Measurements from ENCODE around the gene CABLES1.

CABLES1 gene

DNA sequence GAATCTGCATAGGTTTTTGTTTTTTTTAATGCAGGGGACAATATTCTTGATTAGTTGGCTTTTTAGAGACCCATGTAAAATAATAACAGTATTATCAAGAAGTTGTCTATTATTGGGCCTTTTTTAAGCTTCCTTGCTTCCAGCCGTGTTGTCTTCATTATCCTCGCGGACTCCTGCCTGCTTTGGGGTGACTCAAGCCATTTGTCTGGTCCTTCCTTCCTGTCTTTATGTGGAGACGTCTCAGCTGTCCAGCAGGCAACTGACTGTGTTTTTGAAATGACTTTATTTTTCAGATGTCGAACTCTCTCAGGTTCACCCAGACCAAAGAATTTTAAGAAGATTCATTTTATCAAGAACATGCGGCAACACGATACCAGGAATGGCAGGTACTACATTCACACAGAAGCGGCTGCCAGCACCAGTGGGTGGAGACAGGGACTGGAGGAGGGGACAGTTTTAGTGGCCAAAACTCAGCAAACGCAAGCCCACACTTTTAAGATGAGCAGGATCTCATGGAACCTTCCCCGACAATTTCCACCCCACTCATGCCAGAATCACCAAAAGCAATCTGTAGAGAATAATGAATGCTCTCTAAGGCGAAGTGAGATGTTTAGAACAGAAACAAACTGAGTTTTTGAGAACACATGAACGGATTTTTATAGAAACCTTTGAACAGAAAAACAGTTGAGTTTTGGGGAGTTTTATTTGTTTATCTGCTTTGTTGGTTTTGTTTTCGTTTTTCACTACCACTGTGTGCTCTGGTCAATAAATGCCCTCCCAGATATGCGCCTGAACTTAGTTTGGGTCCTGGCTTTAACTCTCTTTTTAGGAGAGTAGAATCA, 59.1 kb downstream of the CABLES1 start:
- no peak for DNase-seq (ENCODE audit: low read depth in 2 of 2)

DNA sequence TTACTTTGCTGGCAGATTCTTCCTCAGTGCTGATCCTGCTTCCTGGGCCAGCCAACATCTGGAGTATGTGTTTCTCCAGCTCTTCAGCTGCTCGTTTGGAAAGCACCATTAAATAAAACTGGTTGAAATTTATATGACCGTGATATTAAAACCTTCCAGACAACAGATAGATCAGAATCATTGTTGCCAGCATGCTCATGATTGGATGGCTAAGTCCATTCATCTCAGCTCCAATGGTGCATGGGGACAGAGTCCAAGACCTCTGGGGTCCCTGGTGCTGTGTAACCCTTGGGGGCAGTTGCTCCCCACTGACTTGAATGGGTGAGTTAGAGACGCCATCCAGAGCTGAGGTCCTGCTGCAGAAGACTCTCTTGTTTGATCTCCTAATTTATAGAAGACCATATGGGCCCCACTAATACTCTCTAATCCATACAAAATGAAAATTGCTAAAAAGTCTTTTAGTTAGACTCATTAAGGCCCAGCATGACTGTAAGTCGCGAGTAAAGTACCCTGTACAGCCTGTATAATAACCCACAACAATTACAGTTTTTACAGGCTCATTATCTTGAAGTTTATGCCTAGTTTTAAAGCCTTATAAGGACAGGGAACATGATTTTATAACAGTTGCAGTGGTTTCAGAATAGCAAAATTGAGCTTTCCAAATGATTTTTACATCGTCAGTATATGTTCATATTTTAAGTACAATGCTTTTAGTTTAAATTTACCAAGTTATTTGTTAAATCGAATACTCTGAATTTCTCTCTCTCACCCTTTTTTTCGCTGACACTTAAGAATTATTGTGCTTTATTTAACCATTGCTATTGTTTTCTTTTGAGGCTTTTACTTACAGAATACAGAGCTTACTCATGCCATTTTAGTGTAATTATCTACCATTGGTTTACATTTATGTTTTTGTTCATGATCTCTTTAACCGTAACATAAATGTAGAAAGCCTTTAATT, 60.0 kb downstream of the CABLES1 start:
- no peak for DNase-seq (ENCODE audit: low read depth in 2 of 2)

DNA sequence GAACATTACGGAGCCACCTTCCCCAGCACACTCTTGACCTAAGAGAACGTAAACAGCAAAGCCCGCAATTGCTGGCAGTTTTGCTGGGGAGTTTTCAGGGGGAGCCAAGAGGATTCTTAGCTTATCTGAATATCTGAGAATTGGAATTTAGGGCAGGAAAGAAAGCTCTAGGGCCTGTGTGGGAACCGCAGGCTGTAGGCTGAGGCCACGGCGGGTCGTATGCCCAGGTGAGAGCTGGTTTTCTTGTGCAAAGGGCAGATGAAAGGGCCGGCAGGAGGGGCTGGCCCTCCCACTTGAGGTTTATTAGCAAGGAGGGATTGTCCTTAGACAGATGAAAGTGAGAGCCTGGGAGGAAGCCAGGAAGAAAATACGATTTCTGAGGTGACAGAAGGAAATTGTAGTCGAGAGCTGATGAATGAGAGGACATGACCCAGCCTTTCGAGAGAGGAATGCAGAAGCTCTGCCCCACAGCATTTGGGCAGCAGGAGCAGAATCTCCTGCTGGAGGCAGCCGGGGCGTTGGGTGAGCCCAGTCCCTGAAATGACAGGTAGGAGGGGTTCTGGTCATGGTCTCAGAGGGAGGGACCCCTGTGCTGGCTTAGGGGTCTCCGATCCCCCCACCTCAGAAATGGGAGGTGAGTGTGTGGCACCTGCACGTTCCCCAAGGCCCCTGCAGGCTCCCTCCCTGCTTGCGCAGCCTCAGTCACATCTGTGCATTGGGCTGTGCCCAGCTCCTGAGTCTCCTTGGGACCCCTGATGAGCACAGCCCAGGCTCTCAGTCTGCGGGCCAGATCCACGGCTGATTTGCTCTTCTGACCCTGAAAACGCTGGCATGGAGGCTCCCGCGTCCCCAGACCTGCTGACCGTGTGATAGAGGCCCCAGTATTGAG, 61.1 kb downstream of the CABLES1 start:
- no peak for DNase-seq (ENCODE audit: low read depth in 2 of 2)

DNA sequence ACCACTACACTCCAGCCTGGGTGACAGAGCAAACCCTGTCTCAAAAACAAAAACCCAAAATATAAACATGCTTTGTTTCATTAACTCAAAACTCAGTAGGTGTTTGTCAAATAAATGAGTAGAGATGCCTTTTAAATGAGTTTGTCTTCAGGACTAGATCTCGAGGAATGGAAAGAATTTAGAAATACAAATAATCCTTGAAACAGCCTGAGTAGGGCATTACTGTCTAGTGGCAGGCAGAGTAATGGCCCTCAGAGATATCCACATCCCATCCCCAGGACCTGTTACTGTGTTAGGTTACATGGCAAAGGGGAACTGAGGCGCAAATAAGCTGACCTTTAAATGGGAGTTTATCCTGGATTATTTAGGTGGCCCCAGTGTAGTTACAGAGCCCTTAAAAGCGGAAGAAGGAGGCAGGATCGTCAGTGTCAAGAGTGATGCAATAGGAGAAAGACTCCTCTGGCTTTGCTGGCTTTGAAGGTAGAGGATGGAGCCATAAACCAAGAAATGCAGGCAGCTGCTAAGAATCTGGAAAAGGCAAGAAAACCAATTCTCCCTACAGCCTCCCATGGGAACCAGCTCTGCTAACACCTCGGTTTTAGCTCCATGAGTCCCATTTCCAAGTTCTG, 63.0 kb downstream of the CABLES1 start:
- no peak for DNase-seq (ENCODE audit: low read depth in 2 of 2)

DNA sequence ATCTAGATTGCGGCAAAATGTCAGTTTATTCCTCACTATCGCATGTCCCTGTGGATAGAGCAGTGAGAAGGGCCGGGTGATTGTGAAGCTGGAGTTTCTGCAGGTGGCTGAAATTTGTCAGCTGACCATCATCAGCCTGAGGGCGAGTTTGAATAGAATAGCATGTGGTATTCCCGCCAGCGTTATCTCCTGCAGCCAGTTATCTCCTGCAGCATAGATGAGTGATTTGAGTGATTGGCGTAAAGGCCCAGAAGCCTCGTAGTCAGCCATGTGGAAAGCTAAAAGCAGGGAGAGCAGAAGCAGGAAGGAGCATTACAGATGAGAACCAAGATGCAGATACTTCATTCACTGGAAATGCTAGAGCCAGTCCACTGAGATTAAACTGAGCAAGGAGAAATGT, 65.5 kb downstream of the CABLES1 start:
- DNase-seq (ENCODE audit: low read depth in 2 of 2), result no peak

DNA sequence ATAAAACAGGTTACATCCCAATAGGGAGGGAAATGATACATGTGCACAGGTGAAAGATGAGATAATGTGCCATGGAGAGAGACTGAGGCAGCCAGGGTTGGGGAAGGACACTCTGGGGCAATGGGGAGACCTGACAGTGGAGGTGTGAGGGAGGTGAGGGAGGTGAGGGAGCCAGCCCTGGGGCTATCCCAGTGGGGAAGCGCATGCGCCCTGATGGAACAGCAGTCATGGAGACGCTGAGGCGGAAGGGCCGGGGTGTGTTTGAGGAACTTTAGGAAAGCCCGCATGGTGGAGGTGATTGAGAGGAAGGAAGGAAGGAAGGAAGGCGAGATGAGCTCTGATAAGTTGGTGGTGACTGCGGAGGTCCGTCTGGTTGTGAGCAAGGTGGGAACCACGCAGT, 66.5 kb downstream of the CABLES1 start:
- no peak for DNase-seq (ENCODE audit: low read depth in 2 of 2)

DNA sequence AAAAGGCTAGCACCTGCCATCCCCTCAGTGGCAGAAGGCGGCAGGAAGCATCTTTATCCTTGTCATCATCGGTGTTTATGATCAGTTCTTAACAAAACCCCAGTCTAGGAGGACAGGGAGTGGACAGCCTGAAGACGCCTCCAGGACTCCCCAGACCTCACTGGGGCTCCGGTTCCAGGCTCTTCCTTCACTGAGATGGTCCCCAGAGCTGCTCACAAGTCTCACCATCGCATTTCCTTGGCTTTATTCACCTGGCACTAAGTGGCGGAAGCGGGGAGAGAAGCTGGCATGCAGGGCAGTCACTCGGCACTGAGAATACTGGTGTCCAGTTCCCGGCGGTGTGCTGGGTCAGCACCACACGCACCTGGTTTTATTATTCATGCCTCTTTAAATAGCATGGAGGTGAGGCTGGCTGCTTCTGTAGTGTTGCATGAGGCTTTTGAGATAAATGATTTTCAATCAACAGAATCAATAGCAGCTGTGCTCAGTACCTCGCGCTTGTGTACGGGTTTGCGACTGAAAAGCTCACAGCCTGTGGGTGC, 68.7 kb downstream of the CABLES1 start:
- DNase-seq (ENCODE audit: low read depth in 2 of 2), result no peak

DNA sequence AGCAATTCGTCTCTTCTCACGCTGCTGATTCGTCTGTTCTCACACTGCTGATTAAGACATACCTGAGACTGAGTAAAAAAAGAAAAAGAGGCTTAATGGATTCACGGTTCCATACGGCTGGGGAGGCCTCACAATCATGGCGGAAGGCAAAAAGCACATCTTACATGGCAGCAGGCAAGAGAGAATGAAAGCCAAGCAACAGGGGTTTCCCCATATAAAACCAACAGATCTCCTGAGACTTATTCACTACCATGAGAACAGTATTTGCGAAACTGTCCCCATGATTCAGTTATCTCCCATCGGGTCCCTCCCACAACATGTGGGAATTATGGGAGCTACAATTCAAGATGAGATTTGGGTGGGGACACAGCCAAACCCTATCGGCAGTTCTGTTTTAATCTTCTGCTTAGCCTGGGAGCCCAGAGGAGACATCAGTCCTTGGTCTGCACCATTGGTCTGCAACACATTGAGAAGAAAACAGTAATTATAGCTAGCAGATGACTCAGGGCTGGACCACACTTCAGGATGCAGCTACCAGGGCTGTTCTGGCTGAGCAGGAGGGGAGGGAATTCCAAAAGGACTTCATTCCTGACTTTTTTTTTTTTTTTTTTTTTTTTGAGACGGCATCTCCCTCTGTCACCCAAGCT, 69.4 kb downstream of the CABLES1 start:
- no peak for DNase-seq (ENCODE audit: low read depth in 2 of 2)

DNA sequence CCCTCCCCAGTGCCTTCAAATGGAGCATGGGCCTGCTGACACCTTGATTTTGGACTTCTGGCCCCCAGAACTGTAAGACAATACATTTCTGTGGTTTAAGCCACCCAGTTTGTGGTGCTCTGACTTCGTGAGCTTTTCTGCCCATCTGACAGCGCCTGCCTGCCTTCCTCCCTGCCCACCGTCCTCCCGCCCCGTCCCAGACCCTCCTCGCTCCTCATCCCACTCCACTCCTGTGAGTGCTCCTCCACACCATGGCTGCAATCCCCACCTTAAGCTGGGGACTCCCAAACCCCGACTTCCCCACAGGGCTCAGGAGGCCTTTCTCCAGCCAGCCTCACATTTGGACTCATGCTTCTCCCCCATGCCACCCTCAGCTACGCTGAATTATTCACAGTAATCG, 70.7 kb downstream of the CABLES1 start:
- DNase-seq (ENCODE audit: low read depth in 2 of 2), result no peak

DNA sequence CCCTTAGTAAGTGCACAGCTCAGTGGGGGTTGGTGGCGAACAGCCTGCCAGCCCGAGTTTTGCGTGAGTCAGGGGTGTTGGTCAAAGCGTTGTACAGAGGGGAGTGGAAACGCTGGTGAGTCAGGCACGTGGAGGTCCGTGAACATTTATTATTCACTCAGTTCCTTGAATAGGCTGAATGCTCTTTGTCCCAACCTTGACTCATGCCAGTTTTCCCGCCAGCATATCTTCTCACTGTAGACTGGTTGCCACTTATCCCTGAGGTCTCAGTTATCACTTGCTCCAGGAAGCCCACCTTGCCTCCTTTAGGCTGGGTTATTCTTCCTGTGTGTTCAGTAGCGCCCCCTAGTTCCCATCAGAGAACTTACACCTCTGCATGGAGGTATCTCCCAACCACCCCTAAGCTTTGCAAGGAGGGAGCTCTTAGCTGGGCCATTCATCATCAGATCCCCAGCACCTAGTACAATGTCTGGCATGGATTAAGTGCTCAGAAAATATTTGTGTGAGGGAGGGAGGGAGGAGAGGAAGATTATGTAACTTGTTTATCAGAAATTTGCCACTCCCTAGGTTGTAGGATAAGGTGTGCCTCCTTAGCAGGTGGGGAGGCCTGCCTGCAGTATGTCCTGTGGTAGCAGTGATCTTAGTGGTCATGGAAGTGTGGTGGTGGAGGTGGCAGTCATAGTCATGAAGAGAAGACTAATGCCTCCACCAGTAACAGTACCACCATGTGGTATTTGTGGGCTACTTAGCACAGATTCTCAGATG, 72.1 kb downstream of the CABLES1 start:
- DNase-seq (ENCODE audit: low read depth in 2 of 2), result no peak

DNA sequence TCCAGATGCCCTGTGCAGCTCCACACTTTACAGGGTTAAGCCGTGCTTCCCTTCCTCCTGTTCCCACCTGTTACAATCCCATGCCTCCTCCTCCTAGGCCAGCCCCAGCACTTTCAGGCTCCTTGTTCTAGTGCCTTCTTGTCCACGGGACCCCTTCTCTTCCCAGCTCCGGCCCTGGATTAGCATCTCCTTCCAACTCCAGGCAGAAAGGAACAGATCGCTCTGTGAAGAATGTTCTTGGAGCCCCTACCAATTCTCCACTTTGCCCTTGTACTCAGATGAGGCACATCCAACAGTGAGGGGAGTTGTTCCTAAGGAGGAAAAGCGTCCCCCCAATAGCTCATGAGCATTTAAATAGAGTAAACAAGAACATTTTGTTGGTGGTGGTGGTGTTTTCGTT, 72.7 kb downstream of the CABLES1 start:
- DNase-seq (ENCODE audit: low read depth in 2 of 2), result no peak

DNA sequence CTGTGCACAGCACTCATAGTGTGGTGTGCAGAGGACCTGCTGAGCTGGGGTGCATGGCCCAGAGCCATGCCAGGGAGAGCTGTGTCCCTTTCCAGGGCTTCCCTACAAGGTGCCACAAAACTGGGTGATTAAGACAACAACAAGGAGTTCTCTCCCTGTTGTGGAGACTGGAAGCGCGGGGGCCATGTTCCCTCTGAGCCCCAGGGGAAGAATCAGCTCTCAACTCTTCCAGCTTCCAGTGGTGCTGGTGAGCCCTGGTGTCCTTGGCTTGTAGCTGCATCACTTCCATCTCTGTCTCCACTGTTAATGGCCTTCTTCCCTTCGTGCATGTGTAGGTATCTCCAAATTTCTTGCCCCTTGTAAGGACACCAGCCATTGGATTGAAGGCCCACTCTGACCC, 73.3 kb downstream of the CABLES1 start:
- no peak for DNase-seq (ENCODE audit: low read depth in 2 of 2)

DNA sequence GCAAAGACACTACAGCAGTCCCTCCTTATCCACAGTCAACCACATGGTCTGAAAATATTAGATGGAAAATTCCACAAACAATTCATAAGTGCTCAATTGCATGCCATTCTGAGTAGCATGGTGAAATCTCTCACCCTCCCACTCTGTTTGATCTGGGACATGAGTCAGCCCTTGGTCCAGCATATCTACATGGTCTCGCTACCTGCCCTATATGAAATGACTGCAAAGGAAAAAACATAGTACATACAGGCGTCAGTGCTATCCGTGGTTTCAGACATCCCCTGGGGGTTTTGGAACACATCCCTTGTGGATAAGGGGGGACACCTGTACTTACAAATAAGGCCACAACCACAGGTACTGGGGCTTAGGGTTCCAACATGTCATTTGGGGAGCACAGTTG, 73.7 kb downstream of the CABLES1 start:
- no peak for DNase-seq (ENCODE audit: low read depth in 2 of 2)

DNA sequence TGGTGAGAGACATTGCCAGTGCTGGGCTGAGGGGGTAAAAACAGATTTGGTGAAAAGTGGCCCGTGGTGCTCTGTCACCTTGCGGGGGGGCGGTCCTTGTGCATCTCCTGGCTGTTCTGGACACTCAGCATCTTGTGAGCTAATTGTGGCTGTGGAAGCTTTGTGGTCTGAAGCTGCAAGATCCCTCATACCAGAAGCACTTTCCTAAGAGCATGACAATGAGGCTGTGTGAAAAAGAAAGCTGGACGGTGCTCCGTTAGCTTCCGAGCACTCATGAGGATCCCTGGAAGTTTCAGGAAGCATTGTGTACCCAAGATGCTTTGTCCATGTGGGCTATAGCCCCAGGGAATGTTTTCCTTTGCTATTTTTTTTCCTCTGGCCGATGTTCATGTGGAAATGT, 74.5 kb downstream of the CABLES1 start:
- no peak for DNase-seq (ENCODE audit: low read depth in 2 of 2)

DNA sequence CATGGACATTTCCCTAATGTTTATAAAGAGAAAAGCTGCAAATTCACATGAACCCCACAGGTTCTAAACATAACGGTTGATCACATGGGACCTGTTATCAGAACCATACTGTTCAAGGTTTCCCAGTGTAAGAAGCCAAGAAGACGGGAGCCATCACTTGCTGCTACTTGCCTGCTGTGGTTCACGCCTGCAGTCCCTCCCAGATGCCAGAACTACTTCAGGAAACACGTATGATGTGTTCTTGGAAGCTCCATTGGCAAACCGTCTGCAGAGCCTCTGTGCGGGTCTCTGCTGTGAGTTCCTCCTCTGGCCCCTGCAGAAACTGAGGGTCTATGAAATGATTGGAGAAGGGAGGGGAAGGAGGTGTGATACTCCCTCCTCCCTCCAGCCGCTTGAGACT, 75.2 kb downstream of the CABLES1 start:
- DNase-seq (ENCODE audit: low read depth in 2 of 2), result no peak

DNA sequence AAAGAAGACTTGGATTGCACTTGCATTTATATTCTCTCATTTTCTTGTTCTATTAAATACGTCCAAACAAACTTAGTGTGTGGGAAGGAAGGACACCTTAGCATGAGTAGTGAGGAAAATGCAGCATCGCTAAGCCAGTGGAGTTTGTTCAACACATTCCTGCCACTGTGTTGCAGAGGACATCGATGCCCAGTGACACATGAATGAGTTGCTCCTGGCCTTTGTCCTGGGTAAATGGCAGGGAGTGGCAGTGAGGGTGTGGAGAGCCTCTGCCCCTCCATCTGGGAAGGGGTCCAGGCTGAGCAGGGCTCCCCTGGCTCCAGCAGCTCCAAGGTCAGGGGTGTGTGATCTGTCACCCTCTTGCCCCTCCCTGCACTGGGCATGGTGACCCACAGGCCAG, 75.9 kb downstream of the CABLES1 start:
- DNase-seq (ENCODE audit: low read depth in 2 of 2), result no peak

DNA sequence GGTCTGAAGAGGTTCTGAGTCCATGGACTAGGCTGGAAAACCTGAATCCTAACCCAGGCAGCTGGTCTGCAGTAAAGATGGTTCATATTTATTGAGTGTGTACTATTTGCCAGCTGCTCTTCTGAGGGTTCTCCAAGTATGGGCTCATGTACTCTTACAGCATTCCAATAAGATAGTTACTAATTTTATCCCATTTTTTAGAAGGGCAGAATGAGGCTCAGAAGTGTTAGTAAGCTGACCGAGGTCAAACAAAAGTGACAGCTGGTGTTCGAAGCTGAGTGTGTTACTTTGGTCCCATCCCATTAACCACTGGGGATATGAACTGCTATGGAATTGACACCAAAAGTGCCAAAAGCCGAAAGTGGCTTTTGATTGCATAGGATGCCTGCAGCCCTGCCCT, 76.9 kb downstream of the CABLES1 start:
- DNase-seq (ENCODE audit: low read depth in 2 of 2), result no peak

DNA sequence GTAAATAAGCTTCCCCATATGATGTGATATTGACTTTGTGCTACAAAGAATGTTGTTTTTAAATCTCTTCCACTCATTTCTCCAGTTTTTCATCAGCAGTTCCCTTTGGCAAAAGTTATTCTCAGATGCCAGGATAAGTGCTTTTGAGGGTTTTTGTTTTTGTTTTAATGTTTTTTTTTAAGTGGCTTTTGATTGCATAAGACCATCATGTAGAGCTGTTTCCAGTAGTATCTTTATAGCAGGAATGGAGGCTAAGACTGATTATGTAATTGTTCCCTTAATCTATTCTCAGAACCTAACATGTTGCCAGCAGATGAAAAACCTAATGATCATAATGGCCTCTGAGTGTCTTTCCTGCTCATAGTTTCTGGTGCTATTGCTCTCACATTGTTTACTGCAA, 77.9 kb downstream of the CABLES1 start:
- DNase-seq (ENCODE audit: low read depth in 2 of 2), result no peak

DNA sequence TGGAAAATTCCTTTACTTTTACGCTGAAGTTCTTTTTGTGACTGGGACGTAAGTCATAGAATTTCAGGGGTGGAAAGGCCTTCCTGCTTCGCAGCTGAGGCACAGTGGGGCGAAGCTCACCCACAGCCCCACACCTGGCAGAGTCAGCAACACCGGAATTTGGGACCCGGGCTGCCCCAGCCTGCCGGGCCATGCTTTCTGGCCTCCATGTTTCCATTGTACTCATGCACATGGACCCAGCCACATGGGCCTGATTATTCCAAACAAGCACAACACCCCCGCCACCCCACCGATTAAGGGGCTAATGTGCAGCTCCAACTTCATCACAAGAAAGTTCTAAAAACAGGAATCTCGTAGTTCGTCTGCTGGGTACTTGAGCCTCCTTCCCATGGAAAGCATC, 82.5 kb downstream of the CABLES1 start:
- no peak for DNase-seq (ENCODE audit: low read depth in 2 of 2)

DNA sequence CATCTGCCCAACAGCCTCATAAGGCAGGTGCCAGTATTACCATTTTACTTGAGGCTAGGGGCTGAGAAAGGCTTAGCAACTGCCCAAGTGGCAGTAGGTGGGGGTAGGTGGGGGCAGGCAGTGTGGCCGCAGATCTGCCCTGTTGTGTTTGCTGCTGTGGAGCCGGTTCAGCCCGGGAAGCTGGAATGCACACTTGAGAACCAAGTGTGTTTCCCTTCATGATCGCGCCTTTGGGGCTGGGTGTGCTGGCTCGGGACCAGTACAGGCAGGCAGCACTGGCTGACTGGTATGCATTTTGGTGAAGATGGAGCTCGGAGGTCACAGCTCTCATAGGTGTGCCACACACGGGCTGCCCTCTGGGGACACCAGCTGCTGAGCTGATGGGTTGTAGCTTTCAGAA, 85.1 kb downstream of the CABLES1 start:
- no peak for DNase-seq (ENCODE audit: low read depth in 2 of 2)
